HG03135 (cell line): ENCODE results near the gene GPSM1.
"Not testable (repeated sequence)": the region's sequence is repeated elsewhere in the genome, so short reads cannot be mapped to it uniquely, and the experiment has no call there.

Experiments used
- ATAC-seq: cut with Tn5 transposase; IDR thresholded peaks from one replicate; pipeline ENCODE4 v1.9.1; 2021; ENCODE audit warnings: mild to moderate bottlenecking, moderate library complexity; ENCODE audit not compliant: unreplicated experiment

Gene GPSM1

DNA sequence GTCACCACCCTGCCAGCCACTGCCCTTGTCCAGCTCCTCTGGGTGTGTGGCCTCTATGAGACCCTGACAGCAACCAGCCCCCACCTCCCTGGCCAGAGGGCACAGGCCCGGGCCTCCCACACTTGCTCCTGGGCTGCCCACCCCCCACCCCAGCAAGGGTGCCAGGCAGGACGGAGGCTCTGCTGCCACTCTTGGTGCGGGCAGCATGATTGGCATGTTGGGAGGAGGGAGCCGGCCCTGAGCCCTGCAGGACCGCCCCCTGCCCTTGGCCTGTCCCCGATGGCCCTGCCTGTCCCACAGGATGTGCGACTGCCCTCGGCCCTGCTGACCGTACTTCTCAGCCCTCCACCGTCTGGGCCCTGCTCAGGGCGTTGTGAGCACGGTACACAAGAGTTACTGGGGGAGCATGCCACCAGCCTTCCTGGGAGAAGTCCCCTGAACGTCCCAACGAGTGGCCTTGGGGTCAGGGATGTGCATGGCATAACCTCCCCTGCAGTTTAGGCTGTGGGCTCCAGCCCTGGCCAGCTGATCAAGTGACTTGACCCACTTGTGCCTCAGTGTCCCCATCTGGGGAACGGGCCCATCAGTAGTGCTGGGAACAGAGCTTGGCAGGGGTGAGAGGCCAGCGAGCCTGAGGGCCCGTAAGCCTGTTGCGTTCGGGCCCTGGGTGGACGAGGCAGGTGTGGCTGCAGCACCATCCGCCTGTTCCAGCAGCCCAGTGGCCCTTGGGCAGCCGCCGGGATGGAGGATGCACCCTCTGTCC is 16.0 kb downstream of the GPSM1 start:
- no peak for ATAC-seq

DNA sequence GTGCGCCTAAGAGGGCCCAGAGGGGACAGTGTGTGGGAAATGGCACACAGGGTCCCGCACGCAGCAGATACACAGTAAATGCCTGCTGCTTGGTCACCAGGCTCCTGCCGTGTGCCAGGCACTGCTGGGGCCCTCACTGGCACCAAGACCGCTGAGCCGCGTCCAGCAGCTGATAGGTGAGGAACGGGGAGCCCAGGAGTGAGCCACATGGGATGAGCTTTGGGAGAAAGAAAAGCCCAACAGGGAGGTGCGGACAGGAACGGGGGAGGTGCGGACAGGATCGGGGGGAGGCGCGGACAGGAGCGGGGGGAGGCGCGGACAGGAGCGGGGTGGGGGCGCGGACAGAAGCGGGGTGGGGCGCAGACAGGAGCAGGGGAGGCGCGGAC is 16.5 kb downstream of the GPSM1 start:
- ATAC-seq = no peak

DNA sequence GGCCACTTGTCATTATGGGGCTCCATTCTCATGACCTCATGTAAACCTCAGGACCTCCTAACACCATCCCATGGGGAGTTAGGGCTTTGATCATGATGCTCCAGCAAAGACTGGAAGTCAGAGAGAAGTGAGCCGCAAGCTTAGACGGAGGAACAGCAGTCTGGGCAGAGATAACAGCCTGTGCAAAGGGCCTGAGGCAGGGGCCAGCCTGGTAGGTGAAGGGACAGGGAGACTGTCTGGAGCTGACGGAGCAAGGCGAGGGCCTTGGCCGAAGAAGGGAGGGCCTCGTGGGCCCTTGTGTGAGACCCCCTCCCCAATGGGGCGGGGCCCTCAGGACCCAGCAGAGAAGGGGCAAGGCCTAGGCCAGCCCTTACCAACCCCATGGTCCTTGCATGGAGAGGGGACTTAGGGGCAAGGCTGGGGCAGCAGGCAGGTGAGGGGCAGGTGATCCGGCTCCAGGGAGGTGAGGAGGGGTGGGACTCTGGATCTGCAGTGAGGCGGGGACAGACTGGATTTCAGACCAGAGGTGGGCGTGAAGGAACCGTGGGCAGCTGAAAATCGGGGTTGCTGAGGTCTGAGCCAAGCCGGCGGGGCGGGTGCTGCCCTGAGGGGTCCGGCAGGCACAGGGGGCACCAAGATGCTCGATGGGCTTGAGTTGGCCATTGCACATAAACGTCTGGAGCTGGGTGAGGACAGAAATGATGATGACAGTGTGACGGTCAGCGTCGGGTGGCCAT is 17.4 kb downstream of the GPSM1 start:
- no peak for ATAC-seq

DNA sequence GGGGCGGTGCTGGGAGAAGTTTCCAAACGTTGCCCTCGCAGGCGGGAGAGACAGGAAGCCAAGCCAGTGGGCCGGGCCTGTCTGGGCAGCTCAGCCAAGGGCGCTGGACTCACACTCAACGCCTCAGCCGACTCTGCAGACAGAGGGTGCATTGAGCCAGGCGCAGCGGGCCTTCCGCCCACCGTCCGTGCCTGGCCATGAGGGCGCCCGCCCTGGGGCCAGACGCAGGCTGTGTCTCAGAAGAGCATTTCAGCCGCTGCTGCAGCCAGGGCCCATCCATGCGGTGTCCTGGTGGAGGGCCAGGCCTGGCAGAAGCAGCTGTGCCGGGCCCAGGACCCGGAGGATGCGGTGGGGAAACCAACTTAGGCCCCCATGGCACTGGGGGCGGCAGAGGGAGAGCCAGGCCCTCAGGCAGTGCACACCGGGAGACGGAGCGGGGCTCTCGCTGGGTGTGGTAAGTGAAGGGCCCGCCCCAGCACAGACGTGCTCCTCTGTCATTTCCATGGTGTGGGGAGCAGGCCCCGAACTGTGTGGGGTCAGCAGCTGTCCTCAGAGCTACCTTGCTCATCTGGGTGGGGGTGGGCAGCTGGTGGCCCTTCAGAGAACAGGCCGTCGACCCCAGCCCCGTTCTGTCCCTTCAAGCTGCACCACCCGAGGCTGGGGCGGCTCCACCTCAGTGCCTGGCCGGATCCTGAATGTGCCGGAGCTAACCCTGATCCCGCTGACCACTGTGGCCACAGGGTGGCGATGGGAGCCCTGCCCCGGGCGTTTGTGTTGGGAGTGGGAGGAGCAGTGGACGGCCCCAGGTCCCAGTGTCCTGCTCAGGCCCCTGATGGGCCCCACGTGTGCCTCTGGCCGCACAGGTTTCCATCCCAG is 18.2 kb downstream of the GPSM1 start:
- ATAC-seq = no peak

DNA sequence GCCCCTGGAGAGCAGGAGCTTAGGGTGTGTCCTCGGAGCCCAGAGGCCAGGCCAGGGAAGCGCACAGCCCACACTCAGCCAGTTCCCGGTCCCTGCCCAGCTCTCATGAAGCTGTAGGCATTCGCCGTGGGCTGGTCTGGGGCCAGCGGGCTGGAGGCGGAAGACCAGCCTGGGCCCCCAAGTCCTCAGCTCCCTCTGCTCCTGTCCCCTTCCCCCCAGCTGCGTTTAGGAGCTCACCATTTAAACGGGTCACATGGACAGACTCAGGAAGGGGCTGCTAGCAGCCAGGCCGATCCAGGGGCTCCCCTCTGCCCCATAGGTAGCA is 18.8 kb downstream of the GPSM1 start:
- ATAC-seq = no peak

DNA sequence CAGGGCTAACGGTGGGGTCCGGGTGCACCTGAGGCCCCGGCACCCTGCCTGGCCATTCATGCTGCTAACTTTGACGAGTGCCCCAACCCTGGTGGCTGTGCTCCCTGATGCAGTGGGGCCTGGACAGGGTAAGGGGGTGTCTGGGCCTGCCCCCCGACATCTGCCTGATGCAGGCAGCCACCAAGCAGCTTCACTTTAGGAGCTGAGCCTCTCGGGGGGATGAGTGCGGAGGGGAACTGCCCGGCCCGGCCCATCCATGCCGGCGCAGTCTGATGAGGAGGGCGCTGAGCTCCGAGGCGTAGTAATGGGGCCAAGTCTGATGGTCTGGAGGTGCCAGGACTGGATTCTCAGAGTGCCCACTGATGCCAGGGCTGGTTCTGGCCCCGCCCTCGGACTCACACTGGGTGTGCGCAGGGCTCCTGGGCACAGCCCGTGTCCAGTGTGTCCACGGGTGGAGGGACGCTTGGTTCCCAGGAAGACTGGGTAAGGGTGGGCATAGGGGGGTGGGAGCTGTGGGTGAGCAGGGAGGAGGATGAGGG is 19.7 kb downstream of the GPSM1 start:
- ATAC-seq = no peak

DNA sequence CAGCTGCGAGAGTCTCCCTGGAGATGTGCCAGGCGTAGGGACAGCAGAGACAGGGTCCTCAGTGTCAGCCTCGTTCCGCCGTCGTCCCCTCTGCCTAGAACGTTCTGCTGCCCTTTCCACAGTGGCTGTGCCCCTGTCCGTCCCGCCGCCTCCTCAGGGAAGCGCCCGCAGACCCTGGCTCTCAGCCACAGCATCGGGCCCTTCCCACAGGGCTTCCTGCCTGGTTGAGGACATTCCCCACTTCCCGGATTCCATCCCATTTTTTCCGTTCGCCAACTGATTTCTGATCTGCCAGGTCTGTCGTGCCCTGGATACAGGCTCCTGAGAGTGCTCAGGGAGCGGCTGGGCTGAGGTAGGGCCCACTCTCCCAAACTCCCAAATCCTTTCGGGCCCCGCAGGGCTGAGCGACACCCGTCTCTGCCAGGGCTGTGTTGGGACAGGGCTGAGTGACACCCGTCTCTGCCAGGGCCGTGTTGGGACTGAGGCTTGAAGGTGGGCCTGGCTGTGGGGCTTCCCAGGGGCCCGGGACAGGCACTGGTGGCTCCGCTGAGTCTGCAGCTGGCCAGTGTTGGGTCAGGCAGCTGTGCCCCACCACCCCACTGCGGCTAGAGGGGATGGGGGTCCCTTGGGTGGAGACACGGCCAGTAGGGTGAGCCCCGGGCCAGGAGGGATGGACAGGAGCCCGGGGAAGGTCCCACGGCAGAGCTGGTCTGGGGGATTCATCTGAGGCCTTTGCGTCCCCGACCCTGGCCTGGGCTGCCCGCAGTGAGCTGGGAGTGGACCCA is 20.3 kb downstream of the GPSM1 start:
- ATAC-seq = no peak

DNA sequence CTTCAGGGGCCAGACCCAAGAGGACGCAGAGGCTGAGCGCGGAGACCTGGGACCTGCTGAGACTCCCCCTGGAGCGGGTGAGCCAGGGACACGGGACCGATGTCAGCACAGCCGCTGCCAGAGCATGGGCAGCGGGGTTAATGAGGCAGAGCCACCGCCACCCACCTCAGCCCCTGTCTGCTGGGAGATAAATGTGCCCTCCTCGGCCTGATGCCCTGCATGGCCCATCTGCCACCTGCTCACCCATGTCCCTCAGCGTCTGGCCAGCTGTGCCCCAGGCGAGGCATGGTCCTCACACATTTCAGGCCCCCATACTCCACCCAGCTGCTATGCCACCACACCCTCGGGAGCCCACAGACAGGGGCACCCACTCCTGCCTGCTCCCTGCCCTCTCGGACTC is 21.4 kb downstream of the GPSM1 start:
- ATAC-seq = no peak

DNA sequence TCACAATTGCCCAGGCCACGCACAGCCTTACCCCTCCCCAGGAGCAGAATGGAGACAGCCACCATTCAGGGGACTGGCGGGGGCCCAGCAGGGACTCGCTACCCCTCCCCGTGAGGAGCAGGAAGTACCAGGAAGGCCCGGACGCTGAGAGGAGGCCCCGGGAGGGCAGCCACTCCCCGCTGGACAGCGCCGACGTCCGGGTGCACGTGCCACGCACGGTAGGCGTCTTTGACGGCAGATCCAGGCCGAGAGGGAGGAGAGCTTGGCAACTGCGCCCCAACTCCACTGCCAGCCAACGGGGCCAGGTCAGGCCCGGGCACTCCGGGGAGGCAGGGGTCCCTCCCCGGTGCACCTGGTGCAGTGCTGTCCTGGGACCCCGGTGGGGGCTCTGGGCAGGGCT is 22.2 kb downstream of the GPSM1 start:
- no peak for ATAC-seq

DNA sequence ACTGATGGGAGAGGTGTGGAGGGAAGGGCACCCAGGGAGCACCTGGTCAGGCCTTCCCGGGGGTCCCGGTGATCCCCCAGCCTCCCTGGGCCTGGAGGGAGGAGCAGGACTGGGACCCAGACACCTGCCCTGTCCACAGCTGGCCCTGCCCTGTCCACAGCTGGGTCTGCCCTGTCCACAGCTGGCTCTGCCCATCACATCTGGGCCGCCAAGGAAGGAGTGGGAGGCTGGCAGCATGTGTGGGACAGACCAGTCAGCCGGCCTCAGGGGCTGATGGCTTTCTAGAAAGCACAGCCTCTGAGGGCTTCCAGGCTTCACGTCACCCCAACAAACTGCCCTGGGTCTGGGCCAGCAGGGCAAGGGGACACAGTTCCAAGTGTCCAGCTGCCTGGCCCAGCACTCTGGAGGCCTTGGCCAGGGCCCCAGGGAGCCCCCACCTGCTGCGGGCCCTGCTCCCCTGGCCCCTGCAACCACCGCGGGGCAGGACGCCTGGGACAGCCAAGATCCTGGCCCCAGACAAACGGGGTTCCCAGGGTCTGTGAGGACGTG is 24.0 kb downstream of the GPSM1 start:
- no peak for ATAC-seq

DNA sequence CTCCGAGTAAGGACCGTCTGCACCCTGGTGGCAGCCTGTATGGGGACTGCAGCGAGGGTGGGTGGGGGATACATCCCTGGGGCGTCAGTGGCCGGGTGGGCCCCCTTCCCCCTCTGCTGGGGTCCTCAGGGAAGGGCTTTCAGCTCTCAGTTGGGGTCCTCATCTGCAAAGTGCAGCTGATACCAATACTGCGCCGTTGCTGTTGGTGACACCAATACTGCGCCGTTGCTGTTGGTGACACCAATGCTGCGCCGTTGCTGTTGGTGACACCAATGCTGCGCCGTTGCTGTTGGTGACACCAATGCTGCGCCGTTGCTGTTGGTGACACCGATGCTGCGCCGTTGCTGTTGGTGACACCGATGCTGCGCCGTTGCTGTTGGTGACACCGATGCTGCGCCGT is 24.5 kb downstream of the GPSM1 start:
- not testable (repeated sequence) for ATAC-seq

DNA sequence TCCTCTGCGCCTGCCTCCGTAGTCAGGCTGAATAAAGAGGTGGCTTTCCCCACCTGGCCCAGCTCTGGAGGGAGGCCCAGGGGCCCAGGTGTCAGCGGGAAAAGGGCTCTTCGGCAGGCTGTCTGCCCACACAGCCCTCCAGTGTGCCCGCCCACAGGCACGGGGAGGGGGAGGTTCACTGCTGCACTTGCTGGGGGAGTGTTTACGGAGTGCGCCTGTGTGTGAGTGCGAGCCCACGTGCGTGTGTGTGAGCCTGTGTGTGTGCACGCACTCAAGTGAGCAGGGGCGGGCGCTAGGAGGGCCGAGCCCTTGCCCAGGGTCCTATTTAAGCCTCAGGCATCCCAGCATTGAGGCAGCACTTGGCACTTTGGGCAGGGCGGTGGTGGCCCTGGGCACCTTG is 25.3 kb downstream of the GPSM1 start:
- ATAC-seq = no peak

DNA sequence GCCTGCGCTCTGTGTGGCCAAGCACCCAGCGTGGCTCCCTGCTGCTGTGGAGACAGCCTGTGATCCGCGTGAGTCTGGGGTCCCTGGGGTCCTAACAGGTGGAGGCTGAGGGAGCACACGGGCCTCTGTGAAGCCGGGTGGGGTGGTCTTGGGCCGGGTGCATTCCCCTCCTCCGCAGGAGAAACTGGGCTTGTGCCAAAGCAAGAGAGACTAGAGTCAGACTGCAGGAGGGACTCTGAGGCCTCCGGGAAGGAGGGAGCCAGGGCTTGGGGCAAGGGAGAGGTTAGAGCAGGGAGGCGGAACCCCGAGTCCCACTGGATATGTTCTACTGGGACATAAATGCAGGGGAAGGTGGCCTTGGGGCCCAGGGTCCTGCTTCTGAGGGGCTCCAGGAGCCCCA is 25.7 kb downstream of the GPSM1 start:
- no peak for ATAC-seq

DNA sequence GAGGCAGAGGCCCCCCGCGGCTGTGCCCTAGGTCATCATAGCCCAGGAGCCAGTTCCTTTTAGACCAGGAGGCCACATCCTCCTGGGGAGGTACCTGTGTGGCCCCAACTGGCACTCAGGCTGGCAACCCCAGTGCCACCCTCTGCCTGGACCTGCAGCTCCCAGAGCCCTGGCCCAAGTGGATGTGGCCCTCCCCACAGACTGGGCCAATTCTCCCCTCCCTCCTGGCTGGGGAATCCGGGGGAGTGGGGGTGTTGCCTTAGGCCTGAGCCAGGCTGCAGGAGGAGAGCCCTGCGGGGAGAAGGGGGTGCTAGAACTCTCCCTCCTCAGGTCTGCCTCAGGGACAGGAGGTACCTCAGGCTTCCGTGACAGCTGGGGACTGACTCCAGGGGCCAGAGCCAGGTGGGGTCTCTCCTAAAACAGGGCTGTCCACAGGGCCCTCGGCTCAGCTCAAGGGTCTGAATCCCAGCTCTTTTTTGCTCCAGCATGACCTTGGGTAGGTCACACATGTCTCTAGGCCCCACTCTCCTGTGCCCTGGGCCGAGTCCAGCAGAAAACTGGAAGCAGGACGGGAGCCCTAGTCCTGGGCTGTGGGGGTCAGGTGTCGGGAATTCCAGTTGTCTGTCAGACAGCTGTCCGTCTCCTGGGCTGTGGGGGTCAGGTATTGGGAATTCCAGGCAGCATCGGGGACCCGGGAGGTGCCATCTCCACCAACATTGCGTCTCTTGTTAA is 26.6 kb downstream of the GPSM1 start:
- no peak for ATAC-seq

DNA sequence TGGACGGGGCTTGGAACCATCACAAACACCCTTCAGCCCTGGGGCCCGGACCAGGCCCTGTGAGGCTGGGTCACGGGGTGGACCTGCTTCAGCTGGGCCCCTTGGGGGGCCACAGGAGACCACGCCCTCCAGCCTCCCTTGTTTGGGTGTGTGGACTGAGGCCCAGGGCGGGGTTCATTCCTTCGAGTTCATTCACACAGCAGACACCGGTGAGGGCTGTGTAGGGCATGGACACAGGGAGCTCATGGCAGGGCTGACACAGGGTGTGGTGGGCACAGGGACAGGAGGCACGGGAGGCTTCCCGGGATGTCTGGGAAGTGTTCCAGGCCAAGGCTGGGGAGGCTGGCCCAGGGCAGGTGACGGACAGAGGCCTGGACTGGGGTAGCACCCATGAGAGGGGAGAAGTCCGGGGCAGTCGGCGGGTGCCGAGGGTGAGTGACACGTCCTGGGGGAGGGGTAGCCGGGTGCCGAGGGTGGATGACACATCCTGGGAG is 27.3 kb downstream of the GPSM1 start:
- no peak for ATAC-seq

DNA sequence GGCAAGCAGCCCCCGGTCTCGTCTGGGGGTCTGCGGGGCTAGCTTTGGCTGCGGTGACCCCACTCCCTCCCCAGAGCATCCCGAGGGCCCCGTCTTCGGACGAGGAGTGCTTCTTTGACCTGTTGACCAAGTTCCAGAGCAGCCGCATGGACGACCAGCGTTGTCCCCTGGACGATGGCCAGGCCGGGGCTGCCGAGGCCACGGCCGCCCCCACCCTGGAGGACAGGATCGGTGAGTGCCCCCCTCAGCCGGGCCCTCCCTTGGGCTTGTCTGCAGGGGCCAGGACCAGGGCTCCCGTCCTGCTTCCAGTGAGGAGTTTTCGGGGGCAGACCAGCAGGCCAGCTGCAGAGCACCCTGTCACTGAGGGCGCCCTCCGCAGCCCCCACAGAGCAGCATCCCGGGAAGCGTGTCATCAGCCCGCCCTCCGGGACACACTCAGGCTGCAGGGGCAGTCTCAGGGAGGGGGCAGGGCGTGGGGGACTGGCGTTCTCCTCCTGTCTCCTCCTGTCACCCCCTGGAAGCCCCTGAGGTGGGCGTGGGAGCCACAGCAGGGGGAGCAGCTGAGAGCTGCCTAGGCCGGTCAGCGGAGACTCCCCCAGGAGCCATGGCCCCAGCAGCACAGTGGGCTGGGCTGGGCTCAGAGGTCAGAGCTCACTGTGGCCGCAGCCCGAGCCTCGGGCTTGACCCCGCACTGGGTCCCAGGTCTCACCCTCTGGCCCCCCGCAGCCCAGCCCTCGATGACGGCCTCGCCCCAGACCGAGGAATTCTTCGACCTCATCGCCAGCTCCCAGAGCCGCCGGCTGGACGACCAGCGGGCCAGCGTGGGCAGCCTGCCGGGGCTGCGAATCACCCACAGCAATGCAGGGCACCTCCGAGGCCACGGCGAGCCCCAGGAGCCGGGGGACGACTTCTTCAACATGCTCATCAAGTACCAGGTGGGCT is 28.5 kb downstream of the GPSM1 start:
- ATAC-seq = no peak

DNA sequence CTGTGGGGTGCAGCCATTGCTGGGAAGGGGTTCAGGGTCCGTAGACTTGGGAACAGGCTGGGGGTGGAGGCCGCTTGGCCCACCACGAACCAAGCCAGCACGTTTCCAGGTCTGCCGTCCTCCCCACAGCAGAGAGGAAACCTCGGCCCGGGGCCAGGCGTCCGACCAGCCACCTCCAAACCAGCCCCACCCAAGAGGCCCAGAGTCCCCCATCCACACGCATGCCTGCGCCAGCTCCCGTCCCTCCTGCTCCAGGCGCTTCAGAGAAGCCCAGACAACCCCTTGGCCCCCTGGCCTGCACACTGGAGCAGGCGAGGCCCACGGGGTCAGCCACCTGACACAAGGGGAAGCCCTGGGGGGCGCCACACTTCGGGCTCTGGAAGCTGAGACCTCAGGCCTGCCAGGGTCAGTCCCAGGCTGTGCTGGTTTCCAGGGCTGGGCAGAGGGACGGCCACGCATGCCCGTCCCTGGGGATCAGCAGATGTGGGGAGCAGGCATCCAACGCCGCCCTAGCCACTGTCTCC is 29.9 kb downstream of the GPSM1 start:
- no peak for ATAC-seq

DNA sequence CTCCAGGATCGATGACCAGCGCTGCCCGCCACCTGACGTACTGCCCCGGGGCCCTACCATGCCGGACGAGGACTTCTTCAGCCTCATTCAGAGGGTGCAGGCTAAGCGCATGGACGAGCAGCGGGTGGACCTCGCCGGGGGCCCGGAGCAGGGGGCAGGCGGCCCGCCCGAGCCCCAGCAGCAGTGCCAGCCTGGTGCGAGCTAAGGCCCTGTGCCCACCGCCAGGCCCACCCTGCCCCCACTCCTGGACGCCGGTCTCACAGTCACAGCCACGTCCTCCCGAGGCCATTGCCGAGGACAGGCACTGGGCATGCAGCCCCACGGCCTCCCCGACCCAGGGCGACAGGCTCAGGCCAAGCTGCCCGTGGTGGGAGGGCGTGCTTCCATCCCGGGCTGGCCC is 30.7 kb downstream of the GPSM1 start:
- ATAC-seq = no peak
